Endothelial cell of umbilical vein (primary cell): ENCODE measurements around the gene CMTM6. TPM values are rescaled to one million over a fixed set of nuclear protein-coding genes. Genes with fewer than 3 reads are reported as not detected.

Source experiments
- BruUV-seq: library from RNA; stranded (reverse); fragments of 400-500 nt; replicated peaks from 2 replicates; lab custom pipeline; 2021; lab: Mats Ljungman, UMichigan
- CTCF ChIA-PET: fragments of 300-600, 350-600 bp; sonication (Branson Sonifier 250); formaldehyde crosslinking; loops from one replicate; lab custom pipeline; 2021; ENCODE audit warnings: antibody characterized with exemption, inconsistent platforms; lab: Charles Lee
- POLR2A ChIA-PET: fragments of 300-600, 350-600 bp; sonication (Branson Sonifier 250); formaldehyde crosslinking; loops from one replicate; lab custom pipeline; 2021; ENCODE audit warnings: antibody characterized with exemption, inconsistent platforms; lab: Charles Lee
- DNase-seq: peaks from one replicate; pipeline ENCODE4 v3.0.0-alpha.2; 2011; ENCODE audit warnings: low read depth, low spot score
- FAIRE-seq: peaks from 2 replicates; lab custom pipeline; 2011; peaks lifted over from hg19 to GRCh38; lab: Jason Lieb, UNC
- H2AFZ ChIP-seq: 2 replicates; pipeline ENCODE4 v1.6.0; 2012; ENCODE audit warnings: low read depth, low read length, control low read depth, inconsistent platforms
- H3K27ac ChIP-seq: 2 replicates; pipeline ENCODE4 v1.5.1; 2011; ENCODE audit warnings: low read depth, mild to moderate bottlenecking, control low read depth, low read length, moderate library complexity; ENCODE audit not compliant: insufficient read depth
- H3K27me3 ChIP-seq, 2 experiments: 2 replicates each; pipeline versions ENCODE4 v1.6.0 to v1.6.1; 2011; ENCODE audit warnings: low read length in 2 of 2, mixed read lengths in 1 of 2; ENCODE audit not compliant: control insufficient read depth in 2 of 2, insufficient read depth in 2 of 2
- H3K36me3 ChIP-seq, 2 experiments: 2 replicates in 1 of 2; 3 replicates in 1 of 2; pipeline ENCODE4 v1.5.1; 2011; ENCODE audit warnings: low read length in 2 of 2, mild to moderate bottlenecking in 1 of 2, moderate library complexity in 1 of 2; ENCODE audit not compliant: control insufficient read depth in 2 of 2, insufficient read depth in 2 of 2; ENCODE audit errors: extremely low read depth in 1 of 2
- H3K4me1 ChIP-seq: 3 replicates; pipeline ENCODE4 v1.5.1; 2011; ENCODE audit warnings: mild to moderate bottlenecking, low read length; ENCODE audit not compliant: control insufficient read depth, insufficient read depth; ENCODE audit errors: extremely low read depth
- H3K4me2 ChIP-seq: 2 replicates; pipeline ENCODE4 v1.6.1; 2011; ENCODE audit warnings: low read length, control low read depth, mixed read lengths; ENCODE audit not compliant: insufficient read depth
- H3K4me3 ChIP-seq, 3 experiments: fragments of 200-600 bp in 1 of 3; sonication (generic), shearing (Covaris generic) in 1 of 3; replicated peaks in 1 of 3; 2 replicates each; pipeline ENCODE4 v1.5.1; 2011 to 2016; ENCODE audit warnings: control low read depth in 3 of 3, low read length in 3 of 3, mild to moderate bottlenecking in 2 of 3, inconsistent platforms in 1 of 3, low read depth in 1 of 3, moderate library complexity in 1 of 3; ENCODE audit not compliant: insufficient read depth in 1 of 3
- H3K79me2 ChIP-seq: 2 replicates; pipeline ENCODE4 v1.6.0; 2012; ENCODE audit warnings: low read length, inconsistent platforms; ENCODE audit not compliant: control insufficient read depth, insufficient read depth
- H3K9ac ChIP-seq: replicated peaks from 2 replicates; pipeline ENCODE3; 2011; ENCODE audit warnings: low read length, control low read depth; ENCODE audit not compliant: insufficient read depth; ENCODE audit errors: extremely low read depth
- H3K9me1 ChIP-seq: replicated peaks from 3 replicates; pipeline ENCODE4 v1.6.0; 2011; ENCODE audit warnings: mild to moderate bottlenecking, low read length; ENCODE audit not compliant: control insufficient read depth, insufficient read depth; ENCODE audit errors: extremely low read depth
- H3K9me3 ChIP-seq: replicated peaks from 2 replicates; pipeline ENCODE4 v1.5.1; 2012; ENCODE audit warnings: low read length, inconsistent platforms; ENCODE audit not compliant: control insufficient read depth, insufficient read depth
- H4K20me1 ChIP-seq: replicated peaks from 2 replicates; pipeline ENCODE3; 2011; ENCODE audit warnings: mild to moderate bottlenecking, low read length; ENCODE audit not compliant: control insufficient read depth, insufficient read depth; ENCODE audit errors: extremely low read depth
- CTCF ChIP-seq, 2 donors: IDR thresholded peaks; 1 replicate in 1 of 2; 2 replicates in 1 of 2; pipeline ENCODE4 v1.5.1; 2011; ENCODE audit warnings: low read length in 2 of 2, mild to moderate bottlenecking in 2 of 2, moderate library complexity in 2 of 2, control low read depth in 1 of 2, inconsistent platforms in 1 of 2, low read depth in 1 of 2; ENCODE audit not compliant: insufficient read depth in 1 of 2; ENCODE audit errors: extremely low read depth in 1 of 2
- EZH2 ChIP-seq: IDR thresholded peaks from 2 replicates; pipeline ENCODE4 v1.6.1; 2012; ENCODE audit warnings: borderline replicate concordance, low read depth, mild to moderate bottlenecking, moderate library complexity, low read length, inconsistent platforms; ENCODE audit not compliant: severe bottlenecking
- FOS ChIP-seq: IDR thresholded peaks from 2 replicates; pipeline ENCODE4 v1.6.1; 2011; ENCODE audit warnings: mild to moderate bottlenecking, low read length, moderate library complexity, borderline replicate concordance; ENCODE audit not compliant: insufficient read depth
- GATA2 ChIP-seq: IDR thresholded peaks from 2 replicates; pipeline ENCODE4 v1.7.0; 2011; ENCODE audit warnings: low read depth, mild to moderate bottlenecking, moderate library complexity, mixed read lengths, low read length; ENCODE audit not compliant: insufficient read length, insufficient read depth
- JUN ChIP-seq: IDR thresholded peaks from 2 replicates; pipeline ENCODE4 v1.6.1; 2011; ENCODE audit warnings: borderline replicate concordance, low read depth; ENCODE audit not compliant: insufficient read length, insufficient read depth
- MAX ChIP-seq: IDR thresholded peaks from 2 replicates; pipeline ENCODE4 v1.6.1; 2011; ENCODE audit not compliant: insufficient read depth, insufficient read length
- MYC ChIP-seq: IDR thresholded peaks from one replicate; pipeline ENCODE4 v1.6.1; 2011; ENCODE audit warnings: mild to moderate bottlenecking, low read depth, low read length
- POLR2A ChIP-seq: IDR thresholded peaks from 2 replicates; pipeline ENCODE4 v1.6.1; 2012; ENCODE audit warnings: low read depth, mild to moderate bottlenecking, control low read depth, low read length
- POLR2AphosphoS5 ChIP-seq: IDR thresholded peaks from 2 replicates; pipeline ENCODE4 v1.6.1; 2012; ENCODE audit warnings: low read depth, mild to moderate bottlenecking, control low read depth, low read length, moderate library complexity; ENCODE audit not compliant: insufficient read depth
- dilution Hi-C: fragments of 300-500 bp; cut with MboI; formaldehyde crosslinking; loops from one replicate; pipeline ENCODE4 v1.15.0; 2019; ENCODE audit warnings: low sequenced_read_pairs; ENCODE audit not compliant: extremely low pct_ligation_motif_present
- intact Hi-C: fragments of 100-400 bp; cut with micrococcal nuclease; formaldehyde crosslinking; loops from one replicate; pipeline ENCODE4 v1.10.0; 2022
- polyA plus RNA-seq, 4 experiments: library from polyadenylated mRNA; depleted of rRNA in 3 of 4; stranded (reverse) in 3 of 4; unstranded in 1 of 4; fragments of >200 nt; gene quantifications; 2 replicates each; pipeline versions ENCODE4 v1.2.1 to v1.2.3, GENCODE V29; 2011 to 2012; ENCODE audit warnings: missing spikeins in 1 of 4
- total RNA-seq: library from RNA; stranded (reverse); gene quantifications from 2 replicates; pipeline ENCODE4 v1.2.3, GENCODE V29; 2021

CMTM6 gene
- total and polyA plus RNA-seq, 2 donors (not counting 3 experiments of a cell fraction or from before 2014, with no cell fraction given), result 38.0 to 56.3 TPM

GRCh38 chr3:32551087-32551486 is 48.4 kb upstream of the CMTM6 start:
- POLR2A ChIA-PET, result no interaction called here
- Histone ChIP-seq H2AFZ (no peak overlapping the region), H4K20me1 (peaks cover 8% of the 10 kb centered on the region), H3K36me3 (no peaks in the 10 kb centered on the region), H3K9me1 (peaks cover 3% of the 10 kb centered on the region), H3K4me1 (no peaks in the 10 kb centered on the region), H3K9me3 (no peaks in the 10 kb centered on the region), H3K27ac (no peak overlapping the region), H3K9ac (no peak overlapping the region), H3K79me2 (peaks cover 80% of the 10 kb centered on the region), H3K4me2 (no peak overlapping the region), H3K4me3 (no peak overlapping the region), H3K27me3 (no peaks in the 10 kb centered on the region)
- intact Hi-C loops (no loop called here), dilution Hi-C loops (no loop called here)
- no TSS peak for BruUV-seq
- DNase-seq, result no peak
- CTCF ChIA-PET, result no interaction called here
- no peak for TF ChIP-seq JUN
- TF ChIP-seq CTCF (IDR thresholded peaks at IDR 0.05; ENCODE audit: extremely low read depth in 1 of 2, insufficient read depth in 1 of 2, low read depth in 1 of 2, low read length in 2 of 2), result no peak
- no peak for TF ChIP-seq POLR2A
- no peak for TF ChIP-seq GATA2
- no peak for TF ChIP-seq FOS
- TF ChIP-seq MYC, result no peak
- TF ChIP-seq EZH2, result no peak
- TF ChIP-seq MAX, result no peak
- no peak for TF ChIP-seq POLR2AphosphoS5
- no peak for FAIRE-seq
